Measurements from ENCODE around the gene A2M. TPM values are rescaled to one million over a fixed set of nuclear protein-coding genes. Genes with fewer than 3 reads are reported as not detected.

A2M gene
- total and polyA plus RNA-seq, 2 experiments from 2014 or later, result 0.92 TPM; not detected in 1

DNA sequence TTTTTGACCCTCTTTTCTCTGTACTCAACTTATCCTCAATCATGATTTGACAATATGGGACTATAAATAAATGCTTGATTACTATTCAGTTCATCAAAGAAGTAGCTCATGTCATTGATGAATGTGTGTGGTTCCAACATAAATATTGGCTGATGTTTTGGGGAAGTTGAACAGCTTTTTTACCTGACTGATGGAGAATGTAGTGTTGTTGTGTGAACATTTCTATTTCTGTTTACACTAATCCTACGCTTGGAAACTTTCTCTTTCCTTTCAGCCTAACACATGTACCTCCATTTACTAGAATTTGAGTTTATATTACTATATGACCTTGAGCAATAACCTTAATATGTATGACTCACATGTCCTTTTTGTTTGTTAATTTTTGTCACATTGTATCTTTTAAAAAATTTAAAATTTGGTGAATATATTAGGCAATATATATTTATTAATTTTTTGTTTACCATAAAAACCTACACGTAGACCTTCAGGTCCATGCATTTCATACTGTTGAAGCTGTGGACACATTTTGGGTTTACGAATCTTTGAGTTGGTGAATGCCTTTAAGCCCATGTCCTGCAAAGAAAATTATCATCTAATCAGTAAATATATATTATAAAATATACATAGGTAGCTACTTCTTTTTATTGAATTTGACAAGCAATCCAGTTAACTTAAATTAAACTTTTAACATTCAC lies 21.1 kb downstream of the A2M start:
- H3K9me3 Mint-ChIP-seq, result no peaks in the 10 kb centered on the region; the same call in 2 of the 3 replicates
- H3K27me3 Mint-ChIP-seq (ENCODE audit: insufficient read depth, low read depth, poor library complexity), result no peaks in the 10 kb centered on the region
- H3K27ac ChIP-seq (ENCODE audit: low read depth), result no peak overlapping the region
- H4K20me1 ChIP-seq (replicated peaks; ENCODE audit: insufficient read depth), result no peaks in the 10 kb centered on the region
- no peaks in the 10 kb centered on the region for H3K79me2 ChIP-seq (replicated peaks; ENCODE audit: insufficient read depth)
- H3K9me2 ChIP-seq (ENCODE audit: insufficient read depth), result no peaks in the 10 kb centered on the region
- no peak overlapping the region for H2AFZ ChIP-seq
- no peak overlapping the region for H3K4me2 ChIP-seq
- no peak overlapping the region for H3K27ac Mint-ChIP-seq
- no peak for ATAC-seq
- peaks cover 4% of the 10 kb centered on the region for H3K4me1 ChIP-seq (ENCODE audit: insufficient read depth)
- no peaks in the 10 kb centered on the region for H3K36me3 Mint-ChIP-seq (ENCODE audit: low read depth)
- no peak for DNase-seq (ENCODE audit: low spot score)
- H3K27me3 ChIP-seq (ENCODE audit: insufficient read depth), result no peaks in the 10 kb centered on the region
- H3K4me3 Mint-ChIP-seq, result no peak overlapping the region
- H3K4me3 ChIP-seq, result no peak overlapping the region
- H3K36me3 ChIP-seq (ENCODE audit: insufficient read depth), result no peaks in the 10 kb centered on the region
- H3K4me1 Mint-ChIP-seq, result peaks cover 10% of the 10 kb centered on the region; the same call in 2 of the 3 replicates
- TF ChIP-seq POLR2AphosphoS5 (IDR thresholded peaks at IDR 0.05; ENCODE audit: low read depth) (no peak), ZNF114 (CRISPR knock-in tag; IDR thresholded peaks at IDR 0.05) (no peak), NANOG (IDR thresholded peaks at IDR 0.05; ENCODE audit: borderline replicate concordance) (no peak), ZNF331 (CRISPR knock-in tag; IDR thresholded peaks at IDR 0.05; ENCODE audit: low read depth) (no peak), CREB1 (CRISPR knock-in tag; IDR thresholded peaks at IDR 0.05; ENCODE audit: low read depth) (no peak), STAT1 (IDR thresholded peaks at IDR 0.05; ENCODE audit: unreplicated experiment) (no peak), EZH2 (IDR thresholded peaks at IDR 0.05; ENCODE audit: low read depth, unreplicated experiment) (no peak), EZH2phosphoT487 (IDR thresholded peaks at IDR 0.05; ENCODE audit: unreplicated experiment) (no peak)
- TF ChIP-seq, protein P1, sequence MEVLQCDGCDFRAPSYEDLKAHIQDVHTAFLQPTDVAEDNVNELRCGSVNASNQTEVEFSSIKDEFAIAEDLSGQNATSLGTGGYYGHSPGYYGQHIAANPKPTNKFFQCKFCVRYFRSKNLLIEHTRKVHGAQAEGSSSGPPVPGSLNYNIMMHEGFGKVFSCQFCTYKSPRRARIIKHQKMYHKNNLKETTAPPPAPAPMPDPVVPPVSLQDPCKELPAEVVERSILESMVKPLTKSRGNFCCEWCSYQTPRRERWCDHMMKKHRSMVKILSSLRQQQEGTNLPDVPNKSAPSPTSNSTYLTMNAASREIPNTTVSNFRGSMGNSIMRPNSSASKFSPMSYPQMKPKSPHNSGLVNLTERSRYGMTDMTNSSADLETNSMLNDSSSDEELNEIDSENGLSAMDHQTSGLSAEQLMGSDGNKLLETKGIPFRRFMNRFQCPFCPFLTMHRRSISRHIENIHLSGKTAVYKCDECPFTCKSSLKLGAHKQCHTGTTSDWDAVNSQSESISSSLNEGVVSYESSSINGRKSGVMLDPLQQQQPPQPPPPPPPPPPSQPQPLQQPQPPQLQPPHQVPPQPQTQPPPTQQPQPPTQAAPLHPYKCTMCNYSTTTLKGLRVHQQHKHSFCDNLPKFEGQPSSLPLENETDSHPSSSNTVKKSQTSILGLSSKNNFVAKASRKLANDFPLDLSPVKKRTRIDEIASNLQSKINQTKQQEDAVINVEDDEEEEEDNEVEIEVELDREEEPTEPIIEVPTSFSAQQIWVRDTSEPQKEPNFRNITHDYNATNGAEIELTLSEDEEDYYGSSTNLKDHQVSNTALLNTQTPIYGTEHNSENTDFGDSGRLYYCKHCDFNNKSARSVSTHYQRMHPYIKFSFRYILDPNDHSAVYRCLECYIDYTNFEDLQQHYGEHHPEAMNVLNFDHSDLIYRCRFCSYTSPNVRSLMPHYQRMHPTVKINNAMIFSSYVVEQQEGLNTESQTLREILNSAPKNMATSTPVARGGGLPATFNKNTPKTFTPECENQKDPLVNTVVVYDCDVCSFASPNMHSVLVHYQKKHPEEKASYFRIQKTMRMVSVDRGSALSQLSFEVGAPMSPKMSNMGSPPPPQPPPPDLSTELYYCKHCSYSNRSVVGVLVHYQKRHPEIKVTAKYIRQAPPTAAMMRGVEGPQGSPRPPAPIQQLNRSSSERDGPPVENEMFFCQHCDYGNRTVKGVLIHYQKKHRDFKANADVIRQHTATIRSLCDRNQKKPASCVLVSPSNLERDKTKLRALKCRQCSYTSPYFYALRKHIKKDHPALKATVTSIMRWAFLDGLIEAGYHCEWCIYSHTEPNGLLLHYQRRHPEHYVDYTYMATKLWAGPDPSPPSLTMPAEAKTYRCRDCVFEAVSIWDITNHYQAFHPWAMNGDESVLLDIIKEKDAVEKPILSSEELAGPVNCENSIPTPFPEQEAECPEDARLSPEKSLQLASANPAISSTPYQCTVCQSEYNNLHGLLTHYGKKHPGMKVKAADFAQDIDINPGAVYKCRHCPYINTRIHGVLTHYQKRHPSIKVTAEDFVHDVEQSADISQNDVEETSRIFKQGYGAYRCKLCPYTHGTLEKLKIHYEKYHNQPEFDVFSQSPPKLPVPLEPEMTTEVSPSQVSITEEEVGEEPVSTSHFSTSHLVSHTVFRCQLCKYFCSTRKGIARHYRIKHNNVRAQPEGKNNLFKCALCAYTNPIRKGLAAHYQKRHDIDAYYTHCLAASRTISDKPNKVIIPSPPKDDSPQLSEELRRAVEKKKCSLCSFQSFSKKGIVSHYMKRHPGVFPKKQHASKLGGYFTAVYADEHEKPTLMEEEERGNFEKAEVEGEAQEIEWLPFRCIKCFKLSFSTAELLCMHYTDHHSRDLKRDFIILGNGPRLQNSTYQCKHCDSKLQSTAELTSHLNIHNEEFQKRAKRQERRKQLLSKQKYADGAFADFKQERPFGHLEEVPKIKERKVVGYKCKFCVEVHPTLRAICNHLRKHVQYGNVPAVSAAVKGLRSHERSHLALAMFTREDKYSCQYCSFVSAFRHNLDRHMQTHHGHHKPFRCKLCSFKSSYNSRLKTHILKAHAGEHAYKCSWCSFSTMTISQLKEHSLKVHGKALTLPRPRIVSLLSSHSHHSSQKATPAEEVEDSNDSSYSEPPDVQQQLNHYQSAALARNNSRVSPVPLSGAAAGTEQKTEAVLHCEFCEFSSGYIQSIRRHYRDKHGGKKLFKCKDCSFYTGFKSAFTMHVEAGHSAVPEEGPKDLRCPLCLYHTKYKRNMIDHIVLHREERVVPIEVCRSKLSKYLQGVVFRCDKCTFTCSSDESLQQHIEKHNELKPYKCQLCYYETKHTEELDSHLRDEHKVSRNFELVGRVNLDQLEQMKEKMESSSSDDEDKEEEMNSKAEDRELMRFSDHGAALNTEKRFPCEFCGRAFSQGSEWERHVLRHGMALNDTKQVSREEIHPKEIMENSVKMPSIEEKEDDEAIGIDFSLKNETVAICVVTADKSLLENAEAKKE (CRISPR knock-in tag; IDR thresholded peaks at IDR 0.05), result no peak
- TF ChIP-seq, protein P2, sequence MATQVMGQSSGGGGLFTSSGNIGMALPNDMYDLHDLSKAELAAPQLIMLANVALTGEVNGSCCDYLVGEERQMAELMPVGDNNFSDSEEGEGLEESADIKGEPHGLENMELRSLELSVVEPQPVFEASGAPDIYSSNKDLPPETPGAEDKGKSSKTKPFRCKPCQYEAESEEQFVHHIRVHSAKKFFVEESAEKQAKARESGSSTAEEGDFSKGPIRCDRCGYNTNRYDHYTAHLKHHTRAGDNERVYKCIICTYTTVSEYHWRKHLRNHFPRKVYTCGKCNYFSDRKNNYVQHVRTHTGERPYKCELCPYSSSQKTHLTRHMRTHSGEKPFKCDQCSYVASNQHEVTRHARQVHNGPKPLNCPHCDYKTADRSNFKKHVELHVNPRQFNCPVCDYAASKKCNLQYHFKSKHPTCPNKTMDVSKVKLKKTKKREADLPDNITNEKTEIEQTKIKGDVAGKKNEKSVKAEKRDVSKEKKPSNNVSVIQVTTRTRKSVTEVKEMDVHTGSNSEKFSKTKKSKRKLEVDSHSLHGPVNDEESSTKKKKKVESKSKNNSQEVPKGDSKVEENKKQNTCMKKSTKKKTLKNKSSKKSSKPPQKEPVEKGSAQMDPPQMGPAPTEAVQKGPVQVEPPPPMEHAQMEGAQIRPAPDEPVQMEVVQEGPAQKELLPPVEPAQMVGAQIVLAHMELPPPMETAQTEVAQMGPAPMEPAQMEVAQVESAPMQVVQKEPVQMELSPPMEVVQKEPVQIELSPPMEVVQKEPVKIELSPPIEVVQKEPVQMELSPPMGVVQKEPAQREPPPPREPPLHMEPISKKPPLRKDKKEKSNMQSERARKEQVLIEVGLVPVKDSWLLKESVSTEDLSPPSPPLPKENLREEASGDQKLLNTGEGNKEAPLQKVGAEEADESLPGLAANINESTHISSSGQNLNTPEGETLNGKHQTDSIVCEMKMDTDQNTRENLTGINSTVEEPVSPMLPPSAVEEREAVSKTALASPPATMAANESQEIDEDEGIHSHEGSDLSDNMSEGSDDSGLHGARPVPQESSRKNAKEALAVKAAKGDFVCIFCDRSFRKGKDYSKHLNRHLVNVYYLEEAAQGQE (IDR thresholded peaks at IDR 0.05; ENCODE audit: unreplicated experiment), result no peak
- TF ChIP-seq, protein P3, sequence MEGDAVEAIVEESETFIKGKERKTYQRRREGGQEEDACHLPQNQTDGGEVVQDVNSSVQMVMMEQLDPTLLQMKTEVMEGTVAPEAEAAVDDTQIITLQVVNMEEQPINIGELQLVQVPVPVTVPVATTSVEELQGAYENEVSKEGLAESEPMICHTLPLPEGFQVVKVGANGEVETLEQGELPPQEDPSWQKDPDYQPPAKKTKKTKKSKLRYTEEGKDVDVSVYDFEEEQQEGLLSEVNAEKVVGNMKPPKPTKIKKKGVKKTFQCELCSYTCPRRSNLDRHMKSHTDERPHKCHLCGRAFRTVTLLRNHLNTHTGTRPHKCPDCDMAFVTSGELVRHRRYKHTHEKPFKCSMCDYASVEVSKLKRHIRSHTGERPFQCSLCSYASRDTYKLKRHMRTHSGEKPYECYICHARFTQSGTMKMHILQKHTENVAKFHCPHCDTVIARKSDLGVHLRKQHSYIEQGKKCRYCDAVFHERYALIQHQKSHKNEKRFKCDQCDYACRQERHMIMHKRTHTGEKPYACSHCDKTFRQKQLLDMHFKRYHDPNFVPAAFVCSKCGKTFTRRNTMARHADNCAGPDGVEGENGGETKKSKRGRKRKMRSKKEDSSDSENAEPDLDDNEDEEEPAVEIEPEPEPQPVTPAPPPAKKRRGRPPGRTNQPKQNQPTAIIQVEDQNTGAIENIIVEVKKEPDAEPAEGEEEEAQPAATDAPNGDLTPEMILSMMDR (conservative IDR thresholded peaks at IDR 0.05; ENCODE audit: low read depth in 2 of 2), result no peak
- H3F3A ChIP-seq (replicated peaks; ENCODE audit: low read depth), result no peaks in the 10 kb centered on the region

Data from GM23338 (cell line).